GM12874 (cell line): Measurements from ENCODE around the gene PHLPP2.

ENCODE experiments used
- CTCF ChIP-seq: IDR thresholded peaks from 2 replicates; pipeline ENCODE4 v1.5.1; 2011; ENCODE audit warnings: low read depth, mild to moderate bottlenecking, control low read depth, low read length, moderate library complexity; ENCODE audit not compliant: insufficient read depth

The PHLPP2 gene

GRCh38 chr16:71754652-71755051, 30.2 kb upstream of the PHLPP2 start:
- TF ChIP-seq CTCF = no peak

- no peak for TF ChIP-seq CTCF
These were observed 29.6 kb upstream of the PHLPP2 start for GRCh38 chr16:71754108-71754507.

GRCh38 chr16:71748226-71748625, 23.7 kb upstream of the PHLPP2 start:
- no peak for TF ChIP-seq CTCF

- peak; percentile 45 for TF ChIP-seq CTCF
These were observed 22.0 kb upstream of the PHLPP2 start for GRCh38 chr16:71746442-71747046.

- TF ChIP-seq CTCF = no peak
These were observed 14.4 kb upstream of the PHLPP2 start for GRCh38 chr16:71738855-71739254.

- TF ChIP-seq CTCF = no peak
These were observed 13.0 kb upstream of the PHLPP2 start for GRCh38 chr16:71737501-71737900.

- no peak for TF ChIP-seq CTCF
These were observed 10.0 kb upstream of the PHLPP2 start for GRCh38 chr16:71734511-71734910.

GRCh38 chr16:71732587-71732986, 8.1 kb upstream of the PHLPP2 start:
- TF ChIP-seq CTCF = no peak
